BLaER1 (cell line): Measurements from ENCODE around the gene NOTCH1.

ENCODE experiments used
- H3K27ac ChIP-seq: shearing (Covaris generic); formaldehyde crosslinking; 2 replicates; pipeline ENCODE4 v1.8.1; 2022
- H3K27me3 ChIP-seq: shearing (Covaris generic); formaldehyde crosslinking; 2 replicates; pipeline ENCODE4 v1.8.1; 2022
- H3K36me3 ChIP-seq: shearing (Covaris generic); formaldehyde crosslinking; 2 replicates; pipeline ENCODE4 v1.8.1; 2022
- H3K4me1 ChIP-seq: shearing (Covaris generic); formaldehyde crosslinking; 2 replicates; pipeline ENCODE4 v1.8.1; 2022
- H3K4me2 ChIP-seq: shearing (Covaris generic); formaldehyde crosslinking; 2 replicates; pipeline ENCODE4 v1.8.1; 2022
- H3K4me3 ChIP-seq: shearing (Covaris generic); formaldehyde crosslinking; 2 replicates; pipeline ENCODE4 v1.8.1; 2022
- H3K9ac ChIP-seq: shearing (Covaris generic); formaldehyde crosslinking; 2 replicates; pipeline ENCODE4 v1.8.1; 2022
- H3K9me3 ChIP-seq: shearing (Covaris generic); formaldehyde crosslinking; 2 replicates; pipeline ENCODE4 v1.8.1; 2022
- H4K20me1 ChIP-seq: shearing (Covaris generic); formaldehyde crosslinking; 2 replicates; pipeline ENCODE4 v1.8.1; 2022
- Cebpa-rat ChIP-seq: shearing (Covaris generic); IDR thresholded peaks from 2 replicates; pipeline ENCODE4 v1.8.1; 2022

NOTCH1 gene

GRCh38 chr9:136481558-136481957 lies 64.3 kb downstream of the NOTCH1 start:
- no peaks in the 10 kb centered on the region for H3K9me3 ChIP-seq
- H3K27ac ChIP-seq, result no peak overlapping the region; the same call in 1 of the 2 replicates
- peak overlapping the region; percentile 100 for H3K9ac ChIP-seq
- H3K4me2 ChIP-seq, result peak overlapping the region; percentile 96
- H4K20me1 ChIP-seq, result peaks cover 88% of the 10 kb centered on the region
- H3K36me3 ChIP-seq, result peaks cover 41% of the 10 kb centered on the region
- H3K4me1 ChIP-seq, result peaks cover 42% of the 10 kb centered on the region
- H3K4me3 ChIP-seq, result peak overlapping the region; percentile 100
- no peak for TF ChIP-seq Cebpa-rat
- no peaks in the 10 kb centered on the region for H3K27me3 ChIP-seq

DNA sequence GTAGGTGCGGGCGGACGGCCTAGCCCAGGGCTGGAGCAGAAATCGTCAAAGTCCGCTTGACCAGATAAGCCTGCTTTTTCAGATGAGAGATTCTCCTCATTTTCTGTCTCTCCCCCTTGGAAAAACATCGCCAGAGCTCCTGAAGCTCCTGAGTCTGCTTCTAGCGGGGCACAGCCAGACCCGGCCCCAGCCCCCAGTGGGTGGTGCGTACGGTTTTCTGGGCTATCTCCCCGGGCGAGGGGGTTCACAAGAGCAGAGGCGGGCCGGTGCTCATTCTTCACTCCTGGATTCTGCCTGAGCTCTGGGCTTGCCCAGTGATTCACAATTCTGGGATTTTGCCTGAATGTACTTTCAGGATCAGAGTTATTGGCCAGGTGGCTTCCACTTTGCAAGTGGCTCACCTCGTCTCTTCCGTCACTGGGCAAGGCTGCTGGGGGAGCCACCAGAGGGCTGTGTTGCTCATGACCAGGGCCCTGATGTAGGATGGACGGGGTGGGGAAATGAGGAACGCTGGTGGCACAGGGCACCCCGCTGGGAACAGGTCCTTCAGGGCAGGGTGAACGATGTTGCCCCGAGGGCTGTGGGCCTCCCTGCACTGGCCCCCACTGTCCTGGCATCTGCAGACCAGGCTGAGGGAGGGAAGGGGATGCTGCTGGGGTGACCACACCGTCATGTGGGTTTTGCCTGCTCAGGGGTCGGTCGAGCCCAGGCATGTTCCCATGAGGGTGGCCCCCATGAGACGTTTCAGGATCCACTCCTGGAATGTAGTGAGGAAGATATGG lies 69.3 kb downstream of the NOTCH1 start:
- Histone ChIP-seq H4K20me1 (peaks cover 100% of the 10 kb centered on the region), H3K36me3 (peaks cover 91% of the 10 kb centered on the region), H3K4me1 (peaks cover 38% of the 10 kb centered on the region), H3K27me3 (no peaks in the 10 kb centered on the region), H3K9ac (no peak overlapping the region), H3K4me3 (no peak overlapping the region), H3K9me3 (no peaks in the 10 kb centered on the region), H3K27ac (no peak overlapping the region), H3K4me2 (no peak overlapping the region)
- TF ChIP-seq Cebpa-rat, result no peak

GRCh38 chr9:136474974-136475865 lies 70.6 kb downstream of the NOTCH1 start:
- no peak overlapping the region for H3K9ac ChIP-seq
- H3K4me2 ChIP-seq, result no peak overlapping the region
- H3K4me3 ChIP-seq, result no peak overlapping the region
- no peaks in the 10 kb centered on the region for H3K27me3 ChIP-seq
- H3K36me3 ChIP-seq, result peaks cover 100% of the 10 kb centered on the region
- TF ChIP-seq Cebpa-rat, result no peak
- H3K9me3 ChIP-seq, result no peaks in the 10 kb centered on the region
- no peak overlapping the region for H3K27ac ChIP-seq
- peaks cover 26% of the 10 kb centered on the region for H3K4me1 ChIP-seq
- peaks cover 100% of the 10 kb centered on the region for H4K20me1 ChIP-seq

- Histone ChIP-seq H3K9ac (no peak overlapping the region), H4K20me1 (peaks cover 100% of the 10 kb centered on the region), H3K9me3 (no peaks in the 10 kb centered on the region), H3K4me3 (no peak overlapping the region), H3K27me3 (no peaks in the 10 kb centered on the region), H3K4me2 (no peak overlapping the region), H3K36me3 (peaks cover 100% of the 10 kb centered on the region), H3K4me1 (peaks cover 20% of the 10 kb centered on the region), H3K27ac (no peak overlapping the region)
- TF ChIP-seq Cebpa-rat, result no peak
These were observed 71.7 kb downstream of the NOTCH1 start for GRCh38 chr9:136474021-136474640.

GRCh38 chr9:136473354-136473721 lies 72.5 kb downstream of the NOTCH1 start:
- H3K4me1 ChIP-seq, result peaks cover 20% of the 10 kb centered on the region
- peaks cover 100% of the 10 kb centered on the region for H4K20me1 ChIP-seq
- no peaks in the 10 kb centered on the region for H3K27me3 ChIP-seq
- H3K4me2 ChIP-seq, result no peak overlapping the region
- no peak overlapping the region for H3K9ac ChIP-seq
- H3K9me3 ChIP-seq, result no peaks in the 10 kb centered on the region
- no peak for TF ChIP-seq Cebpa-rat
- H3K27ac ChIP-seq, result 0 out of 2 replicates have a peak overlapping the region, but pooled peaks have one; percentile 27
- peaks cover 100% of the 10 kb centered on the region for H3K36me3 ChIP-seq
- no peak overlapping the region for H3K4me3 ChIP-seq

- no peak for TF ChIP-seq Cebpa-rat
- Histone ChIP-seq H3K36me3 (peaks cover 100% of the 10 kb centered on the region), H3K9me3 (no peaks in the 10 kb centered on the region), H3K4me3 (no peak overlapping the region), H3K4me2 (peak overlapping the region; percentile 34; the same call in 1 of the 2 replicates), H3K4me1 (peaks cover 20% of the 10 kb centered on the region), H3K27ac (0 out of 2 replicates have a peak overlapping the region, but pooled peaks have one; percentile 27), H4K20me1 (peaks cover 100% of the 10 kb centered on the region), H3K9ac (no peak overlapping the region), H3K27me3 (no peaks in the 10 kb centered on the region)
These were observed 73.1 kb downstream of the NOTCH1 start for GRCh38 chr9:136472640-136473353.

DNA sequence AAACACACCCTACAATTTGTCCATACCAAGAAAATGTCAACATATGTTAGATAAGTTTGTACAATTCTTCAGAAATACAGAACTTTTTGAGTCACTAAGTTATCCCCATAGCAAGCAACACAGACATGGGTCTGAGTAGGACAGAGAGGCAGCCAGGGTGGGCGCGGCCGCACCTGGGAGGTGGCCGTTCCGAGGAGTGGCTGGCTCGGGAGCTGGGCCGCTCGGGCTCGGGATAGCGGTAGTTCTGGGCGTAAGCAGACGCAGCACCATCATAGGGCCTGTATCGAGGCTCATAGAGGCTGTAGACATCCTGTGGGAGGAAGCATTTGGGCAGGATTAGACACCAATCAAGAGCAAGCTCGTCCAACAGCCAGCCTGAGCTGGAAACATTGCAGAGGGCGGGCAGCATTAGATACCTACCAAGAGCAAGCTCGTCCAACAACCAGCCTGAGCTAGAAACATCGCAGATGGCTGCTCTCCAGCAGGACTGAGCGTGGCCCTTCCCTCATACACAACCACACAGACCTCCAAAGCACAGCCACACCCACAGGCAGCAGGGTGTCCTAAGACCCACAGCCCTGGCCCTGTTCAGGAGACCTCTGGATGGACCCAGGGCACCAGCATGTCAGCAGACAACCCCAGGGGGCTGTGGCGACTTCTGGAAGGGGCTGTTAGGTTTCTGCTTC lies 73.9 kb downstream of the NOTCH1 start:
- Histone ChIP-seq H3K4me3 (no peak overlapping the region), H3K9me3 (no peaks in the 10 kb centered on the region), H3K9ac (no peak overlapping the region), H3K27me3 (no peaks in the 10 kb centered on the region), H3K4me2 (no peak overlapping the region; the same call in 1 of the 2 replicates), H3K4me1 (peaks cover 20% of the 10 kb centered on the region), H4K20me1 (peaks cover 100% of the 10 kb centered on the region), H3K36me3 (peaks cover 100% of the 10 kb centered on the region), H3K27ac (no peak overlapping the region)
- TF ChIP-seq Cebpa-rat, result no peak

- Histone ChIP-seq H3K27ac (no peak overlapping the region), H3K9me3 (no peaks in the 10 kb centered on the region), H3K36me3 (peaks cover 100% of the 10 kb centered on the region), H3K9ac (no peak overlapping the region; the same call in 1 of the 2 replicates), H3K4me2 (no peak overlapping the region), H3K4me3 (no peak overlapping the region), H3K4me1 (peaks cover 20% of the 10 kb centered on the region), H4K20me1 (peaks cover 100% of the 10 kb centered on the region), H3K27me3 (no peaks in the 10 kb centered on the region)
- no peak for TF ChIP-seq Cebpa-rat
These were observed 74.9 kb downstream of the NOTCH1 start for GRCh38 chr9:136470792-136471469.
